ENCODE results near the gene TIMP1.

The TIMP1 gene

GRCh38 chrX:47634871-47635575 lies 52.8 kb downstream of the TIMP1 start:
- no peak for DNase-seq (ENCODE audit: low read depth)

Data from stimulated activated CD8-positive, alpha-beta memory T cell treated with anti-CD3 and anti-CD28 coated beads, Interleukin-4, amount 100 ng/mL, for 24 hours (primary cell).